Spleen (tissue), 13 donors: ENCODE data around the gene HCFC1R1. TPM values are rescaled to one million over a fixed set of nuclear protein-coding genes. Genes with fewer than 3 reads are reported as not detected.
"Not testable (repeated sequence)": the region's sequence is repeated elsewhere in the genome, so short reads cannot be mapped to it uniquely, and the experiment has no call there.

ENCODE experiments used
- DNase-seq: peaks from one replicate; pipeline ENCODE4 v3.0.0-alpha.2; 2020
- H3K27ac ChIP-seq, 8 donors: fragments of 200-600 bp; sonication (generic) in 7 of 8; 1 replicate in 4 of 8; 2 replicates in 4 of 8; pipeline versions ENCODE4 v1.5.0 to v1.8.0; 2016 to 2021; ENCODE audit warnings: inconsistent platforms in 4 of 8, mild to moderate bottlenecking in 4 of 8, moderate library complexity in 1 of 8
- H3K27me3 ChIP-seq, 7 donors: fragments of 200-600 bp; sonication (generic) in 6 of 7; replicated peaks in 1 of 7; 1 replicate in 4 of 7; 2 replicates in 3 of 7; pipeline versions ENCODE4 v1.5.0 to v1.8.0; 2016 to 2021; ENCODE audit warnings: inconsistent platforms in 3 of 7, mild to moderate bottlenecking in 1 of 7
- H3K36me3 ChIP-seq, 6 donors: fragments of 200-600 bp; sonication (generic) in 5 of 6; 1 replicate in 4 of 6; 2 replicates in 2 of 6; pipeline versions ENCODE4 v1.5.0 to v1.8.0; 2016 to 2021; ENCODE audit warnings: inconsistent platforms in 2 of 6
- H3K4me1 ChIP-seq, 6 donors: fragments of 200-600 bp; sonication (generic) in 5 of 6; 1 replicate in 3 of 6; 2 replicates in 3 of 6; pipeline versions ENCODE4 v1.5.0 to v1.8.0; 2016 to 2021; ENCODE audit warnings: inconsistent platforms in 3 of 6
- H3K4me3 ChIP-seq, 8 donors: fragments of 200-600 bp; sonication (generic) in 7 of 8; 1 replicate in 4 of 8; 2 replicates in 4 of 8; pipeline versions ENCODE4 v1.5.0 to v1.8.0; 2016 to 2021; ENCODE audit warnings: inconsistent platforms in 4 of 8, mild to moderate bottlenecking in 4 of 8, moderate library complexity in 2 of 8
- H3K9me3 ChIP-seq, 8 donors: fragments of 200-600 bp; sonication (generic) in 7 of 8; 1 replicate in 4 of 8; 2 replicates in 4 of 8; pipeline versions ENCODE4 v1.5.0 to v1.8.0; 2016 to 2021; ENCODE audit warnings: inconsistent platforms in 4 of 8
- POLR2A ChIP-seq, 3 donors: fragments of 450-650 bp; IDR thresholded peaks; one replicate each; pipeline ENCODE4 v1.5.1; 2017; ENCODE audit warnings: antibody characterized with exemption in 3 of 3, mild to moderate bottlenecking in 1 of 3
- POLR2AphosphoS5 ChIP-seq, 3 donors: sonication (generic); formaldehyde crosslinking; IDR thresholded peaks; one replicate each; pipeline ENCODE4 v1.5.1; 2017; ENCODE audit warnings: antibody characterized with exemption in 3 of 3
- WGBS, 5 donors: extraction: QIAGEN DNeasy Blood & Tissue Kit in 3 of 5; methylation state at CpG; one replicate each; pipeline versions ENCODE4 v1.1.5 to v1.1.7; 2013 to 2018; 5-methylcytosine and 5-hydroxymethylcytosine counted together
- intact Hi-C: fragments of 100-400 bp; cut with DNase I; formaldehyde crosslinking; loops from one replicate; pipeline ENCODE4 v1.15.0; 2023; ENCODE audit warnings: low total_unique reads
- long read RNA-seq, 2 donors: transcript quantifications; one replicate each; lab custom pipeline, GENCODE V29; 2026
- polyA plus RNA-seq, 3 donors: library from polyadenylated mRNA; stranded (reverse); fragments of 200-250 nt; gene quantifications; one replicate each; pipeline ENCODE4 v1.2.1, GENCODE V29; 2013
- total RNA-seq, 7 donors: library from RNA; depleted of rRNA in 3 of 7; stranded (reverse); fragments of >200 nt in 3 of 7; fragmentation: NEBNext Ultra II Directional in 4 of 7; extraction: Animal tissue kit (Norgen Biotek cat#: 25700) in 4 of 7; gene quantifications; one replicate each; pipeline versions ENCODE4 v1.1.0 to v1.2.1, GENCODE V29; 2016 to 2021
- TF ChIP-seq, protein P1 (sequence below), 11 experiments: fragments of 200-600 bp in 7 of 11; fragments of 450-650 bp in 4 of 11; sonication (generic) in 4 of 11; IDR thresholded peaks in 8 of 11; conservative IDR thresholded peaks in 3 of 11; 1 replicate in 7 of 11; 2 replicates in 4 of 11; pipeline versions ENCODE4 v1.4.0 to v1.8.0; 2016 to 2021; ENCODE audit warnings: antibody characterized with exemption in 11 of 11, inconsistent platforms in 4 of 11, mild to moderate bottlenecking in 1 of 11
- donor health status: healthy with polysubstance abuse.
- donor health status: DM: no; HTN: no; CAD: no; lungs with moderate emphysema.
- donor health status: DM: no; HTN: no; CAD: no.
- donor health status: Bipolar disorder and iron deficiency.
- donor health status: healthy.
- donor health status: DM: no; HTN: no; CAD: no.
- donor health status: DM: yes; HTN: yes; CAD: no.

HCFC1R1 gene
- total RNA-seq = 10 to 100 TPM; 15.5 to 30.8 (median 21.6) TPM
- polyA plus RNA-seq = 10 to 100 TPM; 60.5 to 74.5 (median 62.8) TPM
- long read RNA-seq, donor 1, transcript HCFC1R1-206 (3 exons, 618 nt) = minor isoform, 10 of 33 reads
- long read RNA-seq, donor 1, transcript HCFC1R1-201 (4 exons, 965 nt) = major isoform, 16 of 33 reads
- long read RNA-seq, donor 1, partial matches to known transcripts = 0 of 33 reads
- long read RNA-seq, donor 1, other reads (novel, unspliced or antisense) = 0 of 33 reads
- long read RNA-seq, donor 2, transcript HCFC1R1-201 (4 exons, 965 nt) = major isoform, 18 of 27 reads
- long read RNA-seq, donor 2, transcript HCFC1R1-206 (3 exons, 618 nt) = minor isoform, 5 of 27 reads
- long read RNA-seq, donor 2, partial matches to known transcripts = 0 of 27 reads
- long read RNA-seq, donor 2, other reads (novel, unspliced or antisense) = 0 of 27 reads

DNA sequence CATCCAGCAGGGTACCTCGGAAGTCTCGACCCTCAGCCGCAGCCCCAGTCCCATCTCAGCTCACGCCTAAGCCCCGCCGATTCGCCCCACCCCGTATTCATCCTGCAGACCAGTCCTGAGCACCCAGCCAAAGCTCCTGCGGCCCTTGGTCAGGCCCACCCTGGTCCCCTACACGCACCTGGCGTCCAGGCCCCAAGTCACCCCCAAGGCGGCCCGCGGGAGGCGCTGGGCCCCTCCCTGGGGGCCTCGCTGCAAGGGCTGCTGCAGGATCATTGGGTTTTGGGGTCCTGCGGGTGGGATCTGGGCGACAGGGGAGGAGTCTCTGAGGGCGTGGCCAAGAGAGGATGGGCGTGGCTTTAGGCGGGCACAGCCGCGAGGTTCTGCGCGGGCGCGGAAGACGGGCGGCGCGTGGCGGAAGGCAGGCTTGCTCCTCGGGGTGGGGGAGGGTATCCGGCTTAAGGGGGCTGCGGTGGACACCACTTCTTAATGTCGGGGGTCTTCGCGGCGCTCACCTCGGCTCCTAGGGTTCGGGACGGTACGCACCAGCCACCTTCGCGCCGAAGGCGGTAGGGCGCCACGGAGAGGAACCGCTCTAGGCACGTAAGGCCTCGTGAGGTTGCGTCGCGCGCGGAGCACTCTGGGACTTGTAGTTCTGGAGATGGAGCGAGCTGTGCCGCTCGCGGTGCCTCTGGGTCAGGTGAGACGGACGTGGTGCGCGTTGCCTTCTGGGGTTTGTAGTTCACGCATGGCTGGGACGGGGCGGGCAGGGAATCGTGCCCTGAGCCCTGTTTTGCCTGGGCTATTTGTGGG, at the start of gene HCFC1R1, which contains the start of gene THOC6:
HCFC1R1 (minus strand) TSS at position 274 of the 810 bp plus-strand sequence; CDS start at position 273, 1 bp downstream.
THOC6 (plus strand) TSS at position 367 of the 810 bp plus-strand sequence; CDS start at position 659, 292 bp downstream.
- intact Hi-C loops = no loop called here
- Histone ChIP-seq H3K27ac (peak within 1 kb of the TSS; percentile 94 to 97 (median 95)), H3K27me3 (peaks cover 0 to 14% (median 5%) of the 10 kb centered on the region in 7 donors), H3K4me3 (peak within 1 kb of the TSS; percentile 29 to 86 (median 63)), H3K9me3 (no peaks in the 10 kb centered on the region), H3K4me1 (peaks cover 43 to 85% (median 72%) of the 10 kb centered on the region in 6 donors), H3K36me3 (peaks cover 0 to 27% (median 18%) of the 10 kb centered on the region in 6 donors)
- DNase-seq = peak; percentile 100
- 1 to 2% (median 1%) methylated on average over 46 to 69 of the region's 69 CpGs for WGBS, 5 donors
- TF ChIP-seq, protein P1, sequence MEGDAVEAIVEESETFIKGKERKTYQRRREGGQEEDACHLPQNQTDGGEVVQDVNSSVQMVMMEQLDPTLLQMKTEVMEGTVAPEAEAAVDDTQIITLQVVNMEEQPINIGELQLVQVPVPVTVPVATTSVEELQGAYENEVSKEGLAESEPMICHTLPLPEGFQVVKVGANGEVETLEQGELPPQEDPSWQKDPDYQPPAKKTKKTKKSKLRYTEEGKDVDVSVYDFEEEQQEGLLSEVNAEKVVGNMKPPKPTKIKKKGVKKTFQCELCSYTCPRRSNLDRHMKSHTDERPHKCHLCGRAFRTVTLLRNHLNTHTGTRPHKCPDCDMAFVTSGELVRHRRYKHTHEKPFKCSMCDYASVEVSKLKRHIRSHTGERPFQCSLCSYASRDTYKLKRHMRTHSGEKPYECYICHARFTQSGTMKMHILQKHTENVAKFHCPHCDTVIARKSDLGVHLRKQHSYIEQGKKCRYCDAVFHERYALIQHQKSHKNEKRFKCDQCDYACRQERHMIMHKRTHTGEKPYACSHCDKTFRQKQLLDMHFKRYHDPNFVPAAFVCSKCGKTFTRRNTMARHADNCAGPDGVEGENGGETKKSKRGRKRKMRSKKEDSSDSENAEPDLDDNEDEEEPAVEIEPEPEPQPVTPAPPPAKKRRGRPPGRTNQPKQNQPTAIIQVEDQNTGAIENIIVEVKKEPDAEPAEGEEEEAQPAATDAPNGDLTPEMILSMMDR (IDR thresholded peaks at IDR 0.05 in 8 of 11, conservative IDR thresholded peaks at IDR 0.05 in 3 of 11) = peak in 2 of 11 experiments; percentile 18 to 28
- TF ChIP-seq POLR2A (IDR thresholded peaks at IDR 0.05) (peak in 2 of 3 donors; percentile 27 to 51), POLR2AphosphoS5 (IDR thresholded peaks at IDR 0.05) (peak; percentile 91 to 96 (median 91))

DNA sequence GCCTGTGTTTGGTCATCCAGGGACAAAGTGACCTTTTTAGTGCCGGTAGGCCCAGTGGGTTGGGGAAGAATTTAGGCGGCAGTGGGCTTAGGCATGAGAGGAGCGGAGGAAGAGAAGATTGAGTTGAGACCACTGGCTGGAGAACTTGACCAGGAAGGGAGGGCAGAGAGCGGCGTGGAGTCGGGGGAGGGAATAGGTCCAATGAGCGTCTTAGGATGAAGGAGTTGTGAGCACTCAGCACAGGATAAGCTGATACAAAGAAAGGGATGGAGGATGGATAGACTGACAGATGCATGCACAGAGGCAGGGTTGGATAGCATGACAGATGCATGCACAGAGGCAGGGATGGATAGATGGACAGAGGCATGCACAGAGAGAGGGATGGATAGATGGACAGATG, 49.7 kb upstream of the HCFC1R1 start:
- 78 to 92% (median 84%) methylated on average over 7 of the region's 7 CpGs for WGBS, 5 donors
- TF ChIP-seq, protein P1 (IDR thresholded peaks at IDR 0.05 in 8 of 11, conservative IDR thresholded peaks at IDR 0.05 in 3 of 11) = no peak
- TF ChIP-seq POLR2A (IDR thresholded peaks at IDR 0.05) (no peak), POLR2AphosphoS5 (IDR thresholded peaks at IDR 0.05) (no peak)
- intact Hi-C loops = no loop called here
- peak overlapping the region in 7 of 8 donors; percentile 41 to 93 (median 85) for H3K27ac ChIP-seq
- H3K4me1 ChIP-seq = peaks cover 8 to 94% (median 60%) of the 10 kb centered on the region in 6 donors
- no peaks in the 10 kb centered on the region for H3K27me3 ChIP-seq
- H3K9me3 ChIP-seq = no peaks in the 10 kb centered on the region
- peak; percentile 70 for DNase-seq
- peak overlapping the region in 2 of 8 donors; percentile 10 to 53 for H3K4me3 ChIP-seq
- peaks cover 0 to 42% (median 2%) of the 10 kb centered on the region in 6 donors for H3K36me3 ChIP-seq

DNA sequence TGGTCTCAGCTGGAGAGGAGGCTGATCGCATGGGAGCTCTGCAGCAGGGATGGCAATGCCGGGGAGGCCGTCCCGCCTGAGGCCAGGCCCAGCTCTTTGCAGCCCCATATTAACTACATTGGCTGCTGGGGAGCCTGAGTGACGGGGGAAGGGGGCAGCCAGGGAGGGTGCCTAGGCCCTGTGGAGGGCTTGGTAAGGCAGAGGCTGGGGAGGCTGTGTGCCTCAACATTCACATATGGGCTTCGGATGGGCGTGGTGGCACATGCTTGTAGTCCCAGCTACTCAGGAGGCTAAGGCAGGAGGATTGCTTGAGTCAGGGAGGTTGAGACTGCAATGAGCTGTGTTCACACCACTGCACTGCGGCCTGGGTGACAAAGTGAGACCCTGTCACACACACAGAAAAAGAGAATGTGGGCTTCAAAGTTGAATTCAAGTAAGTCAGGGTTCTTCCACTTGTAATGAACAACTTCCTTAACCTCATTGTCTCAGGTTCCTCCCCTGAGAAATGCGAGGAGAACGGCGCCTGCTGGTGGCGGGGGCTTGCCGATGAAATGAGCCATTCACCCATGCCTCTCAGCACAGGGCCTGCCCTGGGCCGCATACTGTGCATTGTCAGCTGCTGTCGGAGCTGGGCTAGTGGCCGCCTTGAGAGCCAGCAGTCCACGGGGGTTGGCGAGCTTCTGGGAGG, 49.0 kb upstream of the HCFC1R1 start:
- peak; percentile 78 for DNase-seq
- intact Hi-C loops, H3K9me3 ChIP-seq, H3K27me3 ChIP-seq: not testable (repeated sequence)
- TF ChIP-seq, protein P1 (IDR thresholded peaks at IDR 0.05 in 8 of 11, conservative IDR thresholded peaks at IDR 0.05 in 3 of 11) = peak in 1 of 11 experiments; percentile 10
- peaks cover 0 to 42% (median 2%) of the 10 kb centered on the region in 6 donors for H3K36me3 ChIP-seq
- peaks cover 9 to 94% (median 61%) of the 10 kb centered on the region in 6 donors for H3K4me1 ChIP-seq
- H3K4me3 ChIP-seq = peak overlapping the region in 1 of 8 donors; percentile 53
- H3K27ac ChIP-seq = peak overlapping the region in 7 of 8 donors; percentile 57 to 93 (median 85)
- WGBS, 5 donors = 0 to 53% (median 49%) methylated on average over 2 to 16 of the region's 18 CpGs

DNA sequence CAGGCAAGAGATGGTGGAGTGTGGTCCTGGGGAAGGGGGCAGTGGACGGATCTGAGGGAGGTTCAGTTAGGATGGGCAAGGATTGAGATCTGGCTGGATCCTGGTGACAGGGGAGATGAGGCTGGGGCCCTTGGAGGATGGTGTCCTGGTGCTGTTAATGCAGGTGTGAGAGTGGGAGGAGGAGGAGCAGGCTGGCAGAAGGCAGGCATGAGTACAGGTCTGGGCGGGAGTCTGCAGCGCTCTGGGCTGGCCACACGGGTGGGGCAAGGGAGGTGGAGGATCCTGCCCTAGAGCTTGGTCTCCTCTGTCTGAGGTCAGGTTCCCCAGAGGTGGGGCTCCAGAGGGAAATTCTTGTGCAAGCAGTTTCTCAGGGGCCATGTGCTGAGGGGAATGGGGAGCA, 48.4 kb upstream of the HCFC1R1 start:
- peak overlapping the region in 4 of 8 donors; percentile 85 to 93 (median 89) for H3K27ac ChIP-seq
- H3K9me3 ChIP-seq, H3K4me3 ChIP-seq, H3K27me3 ChIP-seq, intact Hi-C loops: not testable (repeated sequence)
- DNase-seq = peak; percentile 79
- peaks cover 0 to 41% (median 2%) of the 10 kb centered on the region in 6 donors for H3K36me3 ChIP-seq
- WGBS, 5 donors = 23 to 54% (median 40%) methylated on average over 3 to 4 of the region's 4 CpGs
- H3K4me1 ChIP-seq = peaks cover 13 to 94% (median 61%) of the 10 kb centered on the region in 6 donors
